ENCODE results near the gene FAM234B. TPM values are rescaled to one million over a fixed set of nuclear protein-coding genes. Genes with fewer than 3 reads are reported as not detected.

FAM234B gene
- total RNA-seq, 2 donors from 2014 or later, result 14.7 to 24.3 TPM

DNA sequence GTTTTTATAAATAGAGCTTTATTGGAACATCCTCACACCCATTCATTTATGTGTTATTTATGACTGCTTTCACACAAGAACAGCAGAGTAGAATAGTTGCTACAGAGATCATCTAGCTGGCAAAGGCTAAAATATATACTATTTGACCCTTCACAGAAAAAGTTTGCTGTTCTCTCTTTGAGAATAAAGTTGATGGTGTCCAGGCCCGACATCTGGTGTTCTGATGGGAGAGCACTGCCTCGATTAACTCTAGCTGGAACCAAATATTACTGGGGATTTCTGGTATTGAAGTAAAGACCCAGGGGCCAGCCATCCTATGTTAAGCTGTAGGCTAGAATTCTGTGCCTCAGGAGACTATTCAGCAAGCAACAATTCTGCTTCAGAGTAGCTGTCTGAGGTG is 21.8 kb downstream of the FAM234B start:
- Histone ChIP-seq H3K4me1 (replicated peaks) (no peaks in the 10 kb centered on the region), H3K27me3 (replicated peaks; ENCODE audit: insufficient read depth) (no peaks in the 10 kb centered on the region), H3K27ac (no peak overlapping the region), H3K4me3 (no peak overlapping the region), H3K9me3 (no peaks in the 10 kb centered on the region), H3K36me3 (no peaks in the 10 kb centered on the region)
- intact Hi-C loops (cut with DNase I), result no loop called here
- no peak for DNase-seq (ENCODE audit: low spot score)
- WGBS, result 68% methylated on average over 2 of the region's 2 CpGs
- TF ChIP-seq POLR2AphosphoS5 (IDR thresholded peaks at IDR 0.05) (no peak), POLR2A (IDR thresholded peaks at IDR 0.05) (no peak)
- TF ChIP-seq, protein P1, sequence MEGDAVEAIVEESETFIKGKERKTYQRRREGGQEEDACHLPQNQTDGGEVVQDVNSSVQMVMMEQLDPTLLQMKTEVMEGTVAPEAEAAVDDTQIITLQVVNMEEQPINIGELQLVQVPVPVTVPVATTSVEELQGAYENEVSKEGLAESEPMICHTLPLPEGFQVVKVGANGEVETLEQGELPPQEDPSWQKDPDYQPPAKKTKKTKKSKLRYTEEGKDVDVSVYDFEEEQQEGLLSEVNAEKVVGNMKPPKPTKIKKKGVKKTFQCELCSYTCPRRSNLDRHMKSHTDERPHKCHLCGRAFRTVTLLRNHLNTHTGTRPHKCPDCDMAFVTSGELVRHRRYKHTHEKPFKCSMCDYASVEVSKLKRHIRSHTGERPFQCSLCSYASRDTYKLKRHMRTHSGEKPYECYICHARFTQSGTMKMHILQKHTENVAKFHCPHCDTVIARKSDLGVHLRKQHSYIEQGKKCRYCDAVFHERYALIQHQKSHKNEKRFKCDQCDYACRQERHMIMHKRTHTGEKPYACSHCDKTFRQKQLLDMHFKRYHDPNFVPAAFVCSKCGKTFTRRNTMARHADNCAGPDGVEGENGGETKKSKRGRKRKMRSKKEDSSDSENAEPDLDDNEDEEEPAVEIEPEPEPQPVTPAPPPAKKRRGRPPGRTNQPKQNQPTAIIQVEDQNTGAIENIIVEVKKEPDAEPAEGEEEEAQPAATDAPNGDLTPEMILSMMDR (IDR thresholded peaks at IDR 0.05), result no peak

DNA sequence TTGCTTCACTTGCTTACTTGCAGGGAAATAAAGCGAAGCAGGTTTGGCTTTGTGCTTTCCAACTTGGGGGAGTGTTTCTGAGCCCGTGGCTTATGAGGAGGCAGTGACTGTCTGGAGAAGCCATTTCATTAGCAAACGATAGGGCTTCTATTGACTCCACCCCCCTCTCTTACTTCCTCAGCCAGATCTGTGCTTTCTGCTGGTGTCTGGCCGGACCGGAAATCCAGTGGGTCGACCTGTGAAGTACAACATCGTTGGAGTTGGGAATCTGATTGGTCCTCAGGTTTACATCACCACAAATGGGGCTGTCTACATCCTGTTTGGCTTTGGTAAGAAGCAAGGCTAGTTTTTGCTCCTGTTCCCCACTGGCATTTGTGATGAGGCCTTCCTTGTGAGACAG is 22.3 kb downstream of the FAM234B start:
- WGBS, result 85% methylated on average over 7 of the region's 7 CpGs

GRCh38 chr12:13067322-13067721 is 23.1 kb downstream of the FAM234B start:
- TF ChIP-seq POLR2A (IDR thresholded peaks at IDR 0.05) (no peak), POLR2AphosphoS5 (IDR thresholded peaks at IDR 0.05) (no peak)
- TF ChIP-seq, protein P1 (IDR thresholded peaks at IDR 0.05), result no peak
- intact Hi-C loops (cut with DNase I), result no loop called here
- no peaks in the 10 kb centered on the region for H3K36me3 ChIP-seq
- no peak overlapping the region for H3K27ac ChIP-seq
- DNase-seq (ENCODE audit: low spot score), result no peak
- no peak overlapping the region for H3K4me3 ChIP-seq
- H3K4me1 ChIP-seq (replicated peaks), result no peaks in the 10 kb centered on the region
- no peaks in the 10 kb centered on the region for H3K27me3 ChIP-seq (replicated peaks; ENCODE audit: insufficient read depth)
- H3K9me3 ChIP-seq, result no peaks in the 10 kb centered on the region
- WGBS, result 95% methylated on average over 1 of the region's 1 CpG

More for the DNA sequence above, 22.3 kb downstream of the FAM234B start:
- Histone ChIP-seq H3K36me3 (no peaks in the 10 kb centered on the region), H3K9me3 (no peaks in the 10 kb centered on the region), H3K27me3 (replicated peaks; ENCODE audit: insufficient read depth) (no peaks in the 10 kb centered on the region), H3K27ac (no peak overlapping the region), H3K4me1 (replicated peaks) (no peaks in the 10 kb centered on the region), H3K4me3 (no peak overlapping the region)
- no peak for DNase-seq (ENCODE audit: low spot score)
- intact Hi-C loops (cut with DNase I), result no loop called here
- TF ChIP-seq POLR2AphosphoS5 (IDR thresholded peaks at IDR 0.05) (no peak), POLR2A (IDR thresholded peaks at IDR 0.05) (no peak)
- TF ChIP-seq, protein P1 (IDR thresholded peaks at IDR 0.05), result no peak

- no peaks in the 10 kb centered on the region for H3K4me1 ChIP-seq (replicated peaks)
- no peak for TF ChIP-seq POLR2AphosphoS5 (IDR thresholded peaks at IDR 0.05)
- TF ChIP-seq POLR2A (IDR thresholded peaks at IDR 0.05), result no peak
- TF ChIP-seq, protein P1 (IDR thresholded peaks at IDR 0.05), result no peak
- WGBS, result 94% methylated on average over 6 of the region's 6 CpGs
- H3K36me3 ChIP-seq, result no peaks in the 10 kb centered on the region
- H3K27ac ChIP-seq, result no peak overlapping the region
- no peaks in the 10 kb centered on the region for H3K9me3 ChIP-seq
- DNase-seq (ENCODE audit: low spot score), result no peak
- no peak overlapping the region for H3K4me3 ChIP-seq
- H3K27me3 ChIP-seq (replicated peaks; ENCODE audit: insufficient read depth), result no peaks in the 10 kb centered on the region
- intact Hi-C loops (cut with DNase I), result no loop called here
Measured at GRCh38 chr12:13069380-13069779, 25.2 kb downstream of the FAM234B start.
